HepG2 (cell line): ENCODE data around the gene PTF1A. TPM values are rescaled to one million over a fixed set of nuclear protein-coding genes. Genes with fewer than 3 reads are reported as not detected.

Experiments
- AHR ChIP-seq: IDR thresholded peaks from 2 replicates; pipeline ENCODE4 v1.6.1; 2018; ENCODE audit warnings: missing genetic modification reagents, missing compliant biosample characterization
- AKNA ChIP-seq: sonication (generic); formaldehyde crosslinking; IDR thresholded peaks from 2 replicates; pipeline ENCODE4 v1.4.0; 2020; ENCODE audit warnings: missing genetic modification reagents, borderline replicate concordance
- E2F1 ChIP-seq: sonication (generic); formaldehyde crosslinking; IDR thresholded peaks from 2 replicates; pipeline ENCODE4 v1.5.0; 2020; ENCODE audit warnings: missing genetic modification reagents
- ESRRA ChIP-seq: sonication (generic); formaldehyde crosslinking; IDR thresholded peaks from 2 replicates; pipeline ENCODE4 v1.5.1; 2020; ENCODE audit warnings: mild to moderate bottlenecking, low read depth, missing genetic modification reagents
- FOXP1 ChIP-seq, 2 experiments: fragments of 450-650 bp in 1 of 2; IDR thresholded peaks; 2 replicates each; pipeline ENCODE4 v1.6.1; 2017 to 2018; ENCODE audit warnings: antibody characterized with exemption in 1 of 2
- GMEB2 ChIP-seq: IDR thresholded peaks from 2 replicates; pipeline ENCODE4 v1.6.1; 2016; ENCODE audit warnings: missing biosample characterization, missing genetic modification reagents, low read depth
- GPBP1L1 ChIP-seq: sonication (generic); formaldehyde crosslinking; IDR thresholded peaks from 2 replicates; pipeline ENCODE4 v1.5.0; 2020; ENCODE audit warnings: mild to moderate bottlenecking, missing genetic modification reagents
- POLR2A ChIP-seq, 2 experiments: IDR thresholded peaks; 2 replicates each; pipeline ENCODE4 v1.6.1; 2011; ENCODE audit warnings: low read depth in 2 of 2, low read length in 2 of 2, mild to moderate bottlenecking in 1 of 2, moderate library complexity in 1 of 2; ENCODE audit not compliant: insufficient read depth in 1 of 2
- POLR2AphosphoS2 ChIP-seq: IDR thresholded peaks from 2 replicates; pipeline ENCODE4 v1.6.1; 2011; ENCODE audit warnings: low read depth, low read length, improper control_type of control experiment
- SALL2 ChIP-seq: sonication (generic); formaldehyde crosslinking; IDR thresholded peaks from 2 replicates; pipeline ENCODE4 v1.8.1; 2023; ENCODE audit warnings: mild to moderate bottlenecking, missing genetic modification reagents, inconsistent platforms
- TRIM24 ChIP-seq: sonication (generic); formaldehyde crosslinking; IDR thresholded peaks from 2 replicates; pipeline ENCODE4 v1.8.0; 2022; ENCODE audit warnings: mild to moderate bottlenecking, missing genetic modification reagents
- ZMAT5 ChIP-seq: sonication (generic); formaldehyde crosslinking; IDR thresholded peaks from 2 replicates; pipeline ENCODE4 v1.5.0; 2020; ENCODE audit warnings: mild to moderate bottlenecking, low read depth, missing genetic modification reagents, borderline replicate concordance
- ZNF136 ChIP-seq: sonication (generic); formaldehyde crosslinking; IDR thresholded peaks from 2 replicates; pipeline ENCODE4 v1.8.1; 2022; ENCODE audit warnings: low read depth, mild to moderate bottlenecking, moderate library complexity, missing genetic modification reagents
- ZNF451 ChIP-seq: sonication (generic); formaldehyde crosslinking; IDR thresholded peaks from 2 replicates; pipeline ENCODE4 v1.5.0; 2020; ENCODE audit warnings: mild to moderate bottlenecking, missing genetic modification reagents
- ZNF687 ChIP-seq: sonication (generic); formaldehyde crosslinking; IDR thresholded peaks from 2 replicates; pipeline ENCODE4 v1.5.1; 2020; ENCODE audit warnings: mild to moderate bottlenecking, missing genetic modification reagents, moderate library complexity
- polyA plus RNA-seq, 8 experiments: library from polyadenylated mRNA; depleted of rRNA in 3 of 8; stranded (reverse) in 7 of 8; unstranded in 1 of 8; fragments of >200 nt; fragmentation: Illumina TruSeq in 4 of 8; extraction: Trizol in 4 of 8; gene quantifications; 2 replicates each; pipeline versions ENCODE4 v1.2.1 to v1.2.3, GENCODE V29; 2011 to 2016; ENCODE audit warnings: low read depth in 4 of 8, missing spikeins in 1 of 8, mixed read lengths in 1 of 8; ENCODE audit not compliant: insufficient read depth in 1 of 8
- total RNA-seq, 5 experiments: library from RNA; depleted of rRNA; stranded (reverse); fragments of >200 nt; fragmentation: Illumina TruSeq; extraction: Trizol; gene quantifications; 2 replicates each; pipeline ENCODE4 v1.2.3, GENCODE V29; 2016; ENCODE audit warnings: low read depth in 1 of 5

PTF1A gene
- total and polyA plus RNA-seq, 2 of the 13 experiments (the other 11 are each of a cell fraction or from before 2014, with no cell fraction given) = not detected

GRCh38 chr10:23171232-23171876 lies 20.8 kb upstream of the PTF1A start (continued):
- no peak for TF ChIP-seq GMEB2 (CRISPR knock-in tag)
- TF ChIP-seq ESRRA = no peak
- no peak for TF ChIP-seq POLR2AphosphoS2
- no peak for TF ChIP-seq TRIM24 (CRISPR knock-in tag)
- TF ChIP-seq ZNF451 (CRISPR knock-in tag) = no peak
- TF ChIP-seq AHR (CRISPR knock-in tag) = peak; percentile 70; the same call in 1 of the 2 replicates
- no peak for TF ChIP-seq E2F1 (CRISPR knock-in tag)
- TF ChIP-seq ZMAT5 (CRISPR knock-in tag) = no peak
- TF ChIP-seq AKNA (CRISPR knock-in tag) = 0 out of 2 replicates have a peak, but pooled peaks have one; percentile 53
- TF ChIP-seq ZNF687 (CRISPR knock-in tag) = no peak
- no peak for TF ChIP-seq SALL2 (CRISPR knock-in tag)
- TF ChIP-seq ZNF136 (CRISPR knock-in tag) = no peak
- no peak for TF ChIP-seq FOXP1 (IDR thresholded peaks at IDR 0.05)
- no peak for TF ChIP-seq FOXP1 (CRISPR knock-in tag; IDR thresholded peaks at IDR 0.05)
- TF ChIP-seq GPBP1L1 = no peak
- no peak for TF ChIP-seq POLR2A (IDR thresholded peaks at IDR 0.05; ENCODE audit: insufficient read depth in 1 of 2, low read depth in 2 of 2, low read length in 2 of 2)
